SK-N-SH (cell line): ENCODE results near the gene AMPD2.

ENCODE experiments used
- CTCF ChIP-seq: fragments of 200-600 bp; sonication (generic); IDR thresholded peaks from 2 replicates; pipeline ENCODE4 v1.6.1; 2017; ENCODE audit warnings: antibody characterized with exemption, mild to moderate bottlenecking, moderate library complexity
- GABPA ChIP-seq: IDR thresholded peaks from 2 replicates; pipeline ENCODE4 v1.4.0; 2012; ENCODE audit warnings: low read depth, mild to moderate bottlenecking
- MAX ChIP-seq: IDR thresholded peaks from 2 replicates; pipeline ENCODE4 v1.4.0; 2012; ENCODE audit warnings: low read depth
- NFIC ChIP-seq: IDR thresholded peaks from 2 replicates; pipeline ENCODE4 v1.4.0; 2012; ENCODE audit warnings: borderline replicate concordance
- RAD21 ChIP-seq: IDR thresholded peaks from 2 replicates; pipeline ENCODE4 v1.6.1; 2012; ENCODE audit warnings: mild to moderate bottlenecking, low read length
- RFX5 ChIP-seq: IDR thresholded peaks from 2 replicates; pipeline ENCODE4 v1.6.1; 2012; ENCODE audit warnings: mild to moderate bottlenecking, improper control_type of control experiment, low read length
- YY1 ChIP-seq: IDR thresholded peaks from 2 replicates; pipeline ENCODE4 v1.4.0; 2012; ENCODE audit warnings: low read depth, mild to moderate bottlenecking
- TF ChIP-seq, protein P1 (sequence below): IDR thresholded peaks from 2 replicates; pipeline ENCODE4; 2012
- TF ChIP-seq, protein P2 (sequence below): IDR thresholded peaks from 2 replicates; pipeline ENCODE4 v1.6.1; 2012; ENCODE audit warnings: mild to moderate bottlenecking, low read depth, low read length, moderate library complexity

- TF ChIP-seq CTCF (no peak), GABPA (no peak), YY1 (no peak), RFX5 (no peak), RAD21 (no peak), MAX (no peak), NFIC (no peak)
- TF ChIP-seq, protein P1, sequence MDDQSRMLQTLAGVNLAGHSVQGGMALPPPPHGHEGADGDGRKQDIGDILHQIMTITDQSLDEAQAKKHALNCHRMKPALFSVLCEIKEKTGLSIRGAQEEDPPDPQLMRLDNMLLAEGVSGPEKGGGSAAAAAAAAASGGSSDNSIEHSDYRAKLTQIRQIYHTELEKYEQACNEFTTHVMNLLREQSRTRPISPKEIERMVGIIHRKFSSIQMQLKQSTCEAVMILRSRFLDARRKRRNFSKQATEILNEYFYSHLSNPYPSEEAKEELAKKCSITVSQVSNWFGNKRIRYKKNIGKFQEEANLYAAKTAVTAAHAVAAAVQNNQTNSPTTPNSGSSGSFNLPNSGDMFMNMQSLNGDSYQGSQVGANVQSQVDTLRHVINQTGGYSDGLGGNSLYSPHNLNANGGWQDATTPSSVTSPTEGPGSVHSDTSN = no peak
- TF ChIP-seq, protein P2, sequence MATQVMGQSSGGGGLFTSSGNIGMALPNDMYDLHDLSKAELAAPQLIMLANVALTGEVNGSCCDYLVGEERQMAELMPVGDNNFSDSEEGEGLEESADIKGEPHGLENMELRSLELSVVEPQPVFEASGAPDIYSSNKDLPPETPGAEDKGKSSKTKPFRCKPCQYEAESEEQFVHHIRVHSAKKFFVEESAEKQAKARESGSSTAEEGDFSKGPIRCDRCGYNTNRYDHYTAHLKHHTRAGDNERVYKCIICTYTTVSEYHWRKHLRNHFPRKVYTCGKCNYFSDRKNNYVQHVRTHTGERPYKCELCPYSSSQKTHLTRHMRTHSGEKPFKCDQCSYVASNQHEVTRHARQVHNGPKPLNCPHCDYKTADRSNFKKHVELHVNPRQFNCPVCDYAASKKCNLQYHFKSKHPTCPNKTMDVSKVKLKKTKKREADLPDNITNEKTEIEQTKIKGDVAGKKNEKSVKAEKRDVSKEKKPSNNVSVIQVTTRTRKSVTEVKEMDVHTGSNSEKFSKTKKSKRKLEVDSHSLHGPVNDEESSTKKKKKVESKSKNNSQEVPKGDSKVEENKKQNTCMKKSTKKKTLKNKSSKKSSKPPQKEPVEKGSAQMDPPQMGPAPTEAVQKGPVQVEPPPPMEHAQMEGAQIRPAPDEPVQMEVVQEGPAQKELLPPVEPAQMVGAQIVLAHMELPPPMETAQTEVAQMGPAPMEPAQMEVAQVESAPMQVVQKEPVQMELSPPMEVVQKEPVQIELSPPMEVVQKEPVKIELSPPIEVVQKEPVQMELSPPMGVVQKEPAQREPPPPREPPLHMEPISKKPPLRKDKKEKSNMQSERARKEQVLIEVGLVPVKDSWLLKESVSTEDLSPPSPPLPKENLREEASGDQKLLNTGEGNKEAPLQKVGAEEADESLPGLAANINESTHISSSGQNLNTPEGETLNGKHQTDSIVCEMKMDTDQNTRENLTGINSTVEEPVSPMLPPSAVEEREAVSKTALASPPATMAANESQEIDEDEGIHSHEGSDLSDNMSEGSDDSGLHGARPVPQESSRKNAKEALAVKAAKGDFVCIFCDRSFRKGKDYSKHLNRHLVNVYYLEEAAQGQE = no peak
These were observed 30.0 kb upstream of the AMPD2 start for GRCh38 chr1:109589679-109590078.
